ENCODE data around the gene MCTP2. TPM values are rescaled to one million over a fixed set of nuclear protein-coding genes. Genes with fewer than 3 reads are reported as not detected.

Gene MCTP2
- total RNA-seq, 4 donors from 2014 or later: 12.0 to 18.3 (median 15.2) TPM

DNA sequence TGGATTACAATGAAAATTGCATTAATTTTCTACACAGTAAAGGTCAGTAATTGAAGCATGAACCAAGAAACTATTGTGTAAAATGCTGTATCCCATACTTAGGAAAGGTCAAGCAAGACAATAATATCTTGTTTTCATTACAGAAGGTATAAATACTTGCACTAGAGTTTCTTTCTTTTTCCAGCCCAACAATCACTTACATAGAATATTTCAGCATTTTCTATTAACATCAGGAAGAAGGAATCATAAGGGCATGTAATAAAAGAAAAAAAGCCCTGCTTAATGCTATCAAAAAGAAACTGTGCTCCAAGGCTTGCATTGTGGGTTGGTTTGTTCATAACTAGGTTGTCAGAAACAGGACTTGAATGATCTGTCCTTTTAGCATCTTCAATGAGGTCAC lies 215.1 kb downstream of the MCTP2 start:
- H3K36me3 ChIP-seq: no peaks in the 10 kb centered on the region
- no peak overlapping the region for H3K27ac ChIP-seq
- H3K27me3 ChIP-seq: no peaks in the 10 kb centered on the region
- H3K4me3 ChIP-seq: no peak overlapping the region
- no peak for DNase-seq (ENCODE audit: low spot score in 2 of 2)
- no peaks in the 10 kb centered on the region for H3K9me3 ChIP-seq
- TF ChIP-seq EP300 (IDR thresholded peaks at IDR 0.05) (no peak), POLR2A (IDR thresholded peaks at IDR 0.05) (no peak)
- TF ChIP-seq, protein P1, sequence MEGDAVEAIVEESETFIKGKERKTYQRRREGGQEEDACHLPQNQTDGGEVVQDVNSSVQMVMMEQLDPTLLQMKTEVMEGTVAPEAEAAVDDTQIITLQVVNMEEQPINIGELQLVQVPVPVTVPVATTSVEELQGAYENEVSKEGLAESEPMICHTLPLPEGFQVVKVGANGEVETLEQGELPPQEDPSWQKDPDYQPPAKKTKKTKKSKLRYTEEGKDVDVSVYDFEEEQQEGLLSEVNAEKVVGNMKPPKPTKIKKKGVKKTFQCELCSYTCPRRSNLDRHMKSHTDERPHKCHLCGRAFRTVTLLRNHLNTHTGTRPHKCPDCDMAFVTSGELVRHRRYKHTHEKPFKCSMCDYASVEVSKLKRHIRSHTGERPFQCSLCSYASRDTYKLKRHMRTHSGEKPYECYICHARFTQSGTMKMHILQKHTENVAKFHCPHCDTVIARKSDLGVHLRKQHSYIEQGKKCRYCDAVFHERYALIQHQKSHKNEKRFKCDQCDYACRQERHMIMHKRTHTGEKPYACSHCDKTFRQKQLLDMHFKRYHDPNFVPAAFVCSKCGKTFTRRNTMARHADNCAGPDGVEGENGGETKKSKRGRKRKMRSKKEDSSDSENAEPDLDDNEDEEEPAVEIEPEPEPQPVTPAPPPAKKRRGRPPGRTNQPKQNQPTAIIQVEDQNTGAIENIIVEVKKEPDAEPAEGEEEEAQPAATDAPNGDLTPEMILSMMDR (IDR thresholded peaks at IDR 0.05): no peak
- peaks cover 0 to 18% (median 0%) of the 10 kb centered on the region in 4 donors for H3K4me1 ChIP-seq

GRCh38 chr15:94451466-94451865 lies 220.1 kb downstream of the MCTP2 start:
- DNase-seq (ENCODE audit: low spot score in 2 of 2): no peak
- H3K4me1 ChIP-seq: no peaks in the 10 kb centered on the region
- H3K27ac ChIP-seq: no peak overlapping the region
- WGBS, 2 donors: 62 to 69% methylated on average over 1 of the region's 1 CpG
- H3K36me3 ChIP-seq: no peaks in the 10 kb centered on the region
- H3K9me3 ChIP-seq: peaks cover 0 to 4% (median 0%) of the 10 kb centered on the region in 4 donors
- H3K27me3 ChIP-seq: no peaks in the 10 kb centered on the region
- no peak overlapping the region for H3K4me3 ChIP-seq
- TF ChIP-seq POLR2A (IDR thresholded peaks at IDR 0.05) (no peak), EP300 (IDR thresholded peaks at IDR 0.05) (no peak)
- TF ChIP-seq, protein P1 (IDR thresholded peaks at IDR 0.05): no peak

DNA sequence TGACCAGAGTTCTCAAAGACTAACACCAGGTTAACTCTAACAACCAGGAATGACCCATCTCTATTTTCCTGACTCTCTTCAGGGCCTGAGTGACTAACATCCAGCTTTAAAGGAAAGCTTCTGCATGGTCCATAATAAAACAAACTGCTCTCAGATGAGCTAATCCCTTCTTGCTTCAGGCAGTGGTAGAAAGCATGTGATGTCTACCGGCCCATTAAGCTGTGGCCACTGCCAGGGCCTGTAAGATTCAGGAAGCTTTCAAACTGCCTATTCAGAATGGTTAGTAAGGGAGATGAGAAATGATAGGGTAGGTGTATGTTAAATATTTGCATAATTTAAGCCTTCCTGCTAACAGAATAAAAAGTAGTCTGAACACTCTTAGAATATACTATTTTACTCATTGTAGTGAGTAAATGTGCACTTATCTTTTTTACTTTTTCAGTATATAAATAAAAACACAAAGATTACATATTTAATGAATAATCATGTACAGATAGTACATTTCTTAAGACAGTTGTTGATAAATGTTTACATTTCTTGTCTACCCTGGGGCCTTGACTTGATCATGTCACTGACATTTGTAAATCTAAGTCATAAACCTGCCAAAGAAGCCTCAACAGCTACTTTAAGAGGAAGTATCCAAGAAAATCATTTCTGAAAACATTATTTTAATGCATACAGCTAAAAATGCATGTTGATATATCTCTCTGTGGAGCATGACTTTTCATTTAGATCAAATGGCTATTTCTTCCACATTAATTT lies 222.0 kb downstream of the MCTP2 start:
- TF ChIP-seq POLR2A (IDR thresholded peaks at IDR 0.05) (no peak), EP300 (IDR thresholded peaks at IDR 0.05) (no peak)
- TF ChIP-seq, protein P1 (IDR thresholded peaks at IDR 0.05): no peak
- H3K9me3 ChIP-seq: peaks cover 0 to 4% (median 0%) of the 10 kb centered on the region in 4 donors
- WGBS, 2 donors: 85 to 86% methylated on average over 1 of the region's 1 CpG
- no peak for DNase-seq (ENCODE audit: low spot score in 2 of 2)
- no peaks in the 10 kb centered on the region for H3K4me1 ChIP-seq
- H3K27me3 ChIP-seq: no peaks in the 10 kb centered on the region
- no peaks in the 10 kb centered on the region for H3K36me3 ChIP-seq
- H3K27ac ChIP-seq: no peak overlapping the region
- H3K4me3 ChIP-seq: no peak overlapping the region

DNA sequence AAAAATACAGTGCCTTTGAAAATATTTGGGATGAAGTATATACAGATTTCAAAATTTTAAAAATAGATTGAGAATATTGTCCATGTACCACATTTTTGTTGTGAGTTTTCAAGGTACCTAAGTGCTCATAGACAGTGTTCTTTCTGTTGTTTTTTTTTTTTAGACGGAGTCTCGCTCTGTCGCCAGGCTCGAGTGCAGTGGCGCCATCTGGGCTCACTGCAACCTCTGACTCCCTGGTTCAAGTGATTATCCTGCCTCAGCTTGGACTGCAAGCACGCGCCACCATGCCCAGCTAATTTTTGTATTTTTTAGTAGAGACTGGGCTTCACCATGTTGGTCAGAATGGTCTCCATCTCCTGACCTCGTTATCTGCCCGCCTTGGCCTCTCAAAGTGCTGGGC lies 223.9 kb downstream of the MCTP2 start:
- Histone ChIP-seq H3K4me3 (no peak overlapping the region), H3K36me3 (no peaks in the 10 kb centered on the region), H3K27ac (no peak overlapping the region), H3K9me3 (peaks cover 0 to 4% (median 0%) of the 10 kb centered on the region in 4 donors), H3K4me1 (no peaks in the 10 kb centered on the region), H3K27me3 (no peaks in the 10 kb centered on the region)
- 96 to 97% methylated on average over 9 of the region's 9 CpGs for WGBS, 2 donors
- no peak for DNase-seq (ENCODE audit: low spot score in 2 of 2)
- no peak for TF ChIP-seq EP300 (IDR thresholded peaks at IDR 0.05)
- TF ChIP-seq POLR2A (IDR thresholded peaks at IDR 0.05): no peak
- TF ChIP-seq, protein P1 (IDR thresholded peaks at IDR 0.05): no peak

- WGBS, 2 donors: 29 to 31% methylated on average over 5 of the region's 5 CpGs
- Histone ChIP-seq H3K4me1 (no peaks in the 10 kb centered on the region), H3K9me3 (peaks cover 0 to 4% (median 0%) of the 10 kb centered on the region in 4 donors), H3K36me3 (no peaks in the 10 kb centered on the region), H3K27ac (no peak overlapping the region), H3K27me3 (no peaks in the 10 kb centered on the region), H3K4me3 (no peak overlapping the region)
- DNase-seq (ENCODE audit: low spot score in 2 of 2): no peak
- TF ChIP-seq, protein P1 (IDR thresholded peaks at IDR 0.05): no peak
- TF ChIP-seq EP300 (IDR thresholded peaks at IDR 0.05): no peak
- no peak for TF ChIP-seq POLR2A (IDR thresholded peaks at IDR 0.05)
These were observed 224.9 kb downstream of the MCTP2 start for GRCh38 chr15:94456226-94456625.
